ENCODE results near the gene RAI2. TPM values are rescaled to one million over a fixed set of nuclear protein-coding genes. Genes with fewer than 3 reads are reported as not detected.

Gene RAI2
- total RNA-seq, 1 donor from 2014 or later = 32.1 TPM

GRCh38 chrX:17830211-17830610 lies 30.9 kb downstream of the RAI2 start:
- ATAC-seq = no peak
- intact Hi-C loops (cut with DNase I) = no loop called here

GRCh38 chrX:17829566-17829965 lies 31.5 kb downstream of the RAI2 start:
- Histone ChIP-seq H3K27me3 (no peaks in the 10 kb centered on the region), H3K36me3 (no peaks in the 10 kb centered on the region), H3K4me1 (no peaks in the 10 kb centered on the region), H3K9me3 (no peaks in the 10 kb centered on the region), H3K4me3 (no peak overlapping the region), H3K27ac (no peak overlapping the region)
- intact Hi-C loops (cut with DNase I) = no loop called here
- no peak for DNase-seq
- TF ChIP-seq CTCF (IDR thresholded peaks at IDR 0.05) = no peak
- no peak for ATAC-seq

More at GRCh38 chrX:17830211-17830610, 30.9 kb downstream of the RAI2 start:
- Histone ChIP-seq H3K27me3 (no peaks in the 10 kb centered on the region), H3K4me3 (no peak overlapping the region), H3K9me3 (no peaks in the 10 kb centered on the region), H3K36me3 (no peaks in the 10 kb centered on the region), H3K4me1 (no peaks in the 10 kb centered on the region), H3K27ac (no peak overlapping the region)
- no peak for DNase-seq
- TF ChIP-seq CTCF (IDR thresholded peaks at IDR 0.05) = no peak

GRCh38 chrX:17828171-17828570 lies 32.9 kb downstream of the RAI2 start:
- H3K36me3 ChIP-seq = no peaks in the 10 kb centered on the region
- H3K4me1 ChIP-seq = no peaks in the 10 kb centered on the region
- H3K4me3 ChIP-seq = no peak overlapping the region
- no peak for ATAC-seq
- no peak overlapping the region for H3K27ac ChIP-seq
- no peak for TF ChIP-seq CTCF (IDR thresholded peaks at IDR 0.05)
- H3K9me3 ChIP-seq = no peaks in the 10 kb centered on the region
- intact Hi-C loops (cut with DNase I) = no loop called here
- H3K27me3 ChIP-seq = no peaks in the 10 kb centered on the region
- DNase-seq = no peak

GRCh38 chrX:17826609-17827496 lies 34.2 kb downstream of the RAI2 start:
- DNase-seq (no peak), ATAC-seq (no peak)
- H3K9me3 ChIP-seq = no peaks in the 10 kb centered on the region
- H3K4me3 ChIP-seq = no peak overlapping the region
- no peaks in the 10 kb centered on the region for H3K4me1 ChIP-seq
- H3K27me3 ChIP-seq = no peaks in the 10 kb centered on the region
- TF ChIP-seq CTCF (IDR thresholded peaks at IDR 0.05) = no peak
- intact Hi-C loops (cut with DNase I) = no loop called here
- no peak overlapping the region for H3K27ac ChIP-seq
- no peaks in the 10 kb centered on the region for H3K36me3 ChIP-seq

- no peak for TF ChIP-seq CTCF (IDR thresholded peaks at IDR 0.05)
- intact Hi-C loops (cut with DNase I) = no loop called here
- H3K27ac ChIP-seq = no peak overlapping the region
- DNase-seq (no peak), ATAC-seq (no peak)
- H3K27me3 ChIP-seq = no peaks in the 10 kb centered on the region
- H3K9me3 ChIP-seq = no peaks in the 10 kb centered on the region
- no peak overlapping the region for H3K4me3 ChIP-seq
- no peaks in the 10 kb centered on the region for H3K4me1 ChIP-seq
- no peaks in the 10 kb centered on the region for H3K36me3 ChIP-seq
These were observed 36.1 kb downstream of the RAI2 start for GRCh38 chrX:17824980-17825379.

Measured in upper lobe of right lung (tissue), 1 donor.